K562 (cell line): ENCODE data around the gene TRABD2B.

Source experiments
- IRF2 ChIP-seq: sonication (generic); formaldehyde crosslinking; IDR thresholded peaks from 2 replicates; pipeline ENCODE4 v1.8.1; 2022; ENCODE audit warnings: mild to moderate bottlenecking, missing genetic modification reagents
- MAX ChIP-seq: sonication (generic); formaldehyde crosslinking; IDR thresholded peaks from 2 replicates; pipeline ENCODE4 v1.9.0; 2022; ENCODE audit warnings: mild to moderate bottlenecking, missing genetic modification reagents

GRCh38 chr1:47875831-47876586 is 121.2 kb downstream of the TRABD2B start:
- no peak for TF ChIP-seq IRF2 (CRISPR knock-in tag)
- TF ChIP-seq MAX (CRISPR knock-in tag): no peak
